ENCODE results near the gene RILPL2.
"Not testable (repeated sequence)": the region's sequence is repeated elsewhere in the genome, so short reads cannot be mapped to it uniquely, and the experiment has no call there.

RILPL2 gene

DNA sequence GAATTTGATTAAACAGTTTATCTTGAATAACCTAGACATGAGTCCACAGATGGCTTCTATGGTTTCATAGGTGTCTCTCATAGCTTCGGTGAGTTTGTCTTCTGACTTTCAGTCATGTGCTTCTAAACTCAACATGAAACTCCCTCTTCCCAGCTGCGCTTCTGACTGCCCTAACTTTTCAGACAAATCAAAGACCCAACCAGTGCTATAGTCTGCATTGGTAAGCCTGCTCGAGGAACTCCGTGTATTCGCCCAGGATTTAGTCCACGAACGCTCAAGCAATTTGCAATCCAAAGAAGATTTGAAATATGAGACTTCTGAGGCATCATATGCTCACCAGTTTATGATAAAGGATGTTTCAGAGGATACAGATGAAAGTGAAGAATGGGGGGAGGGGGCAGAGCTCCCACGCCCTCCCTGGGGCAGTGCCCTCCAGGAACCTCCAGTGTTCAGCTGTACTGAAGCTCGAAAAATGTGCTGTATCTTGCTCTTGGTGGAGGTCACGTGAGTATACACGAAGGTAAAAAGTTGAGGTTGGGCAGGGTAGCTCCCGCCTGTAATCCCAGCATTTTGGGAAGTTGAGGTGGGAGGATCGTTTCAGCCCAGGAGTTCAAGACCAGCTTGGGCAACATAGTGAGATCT lies 5.2 kb upstream of the RILPL2 start:
- DNase-seq (ENCODE audit: low read depth) = peak; percentile 76
- H3K4me3 ChIP-seq (ENCODE audit: low read depth, low read length) = no peak overlapping the region; the same call in 1 of the 2 replicates
- TF ChIP-seq, protein P1, sequence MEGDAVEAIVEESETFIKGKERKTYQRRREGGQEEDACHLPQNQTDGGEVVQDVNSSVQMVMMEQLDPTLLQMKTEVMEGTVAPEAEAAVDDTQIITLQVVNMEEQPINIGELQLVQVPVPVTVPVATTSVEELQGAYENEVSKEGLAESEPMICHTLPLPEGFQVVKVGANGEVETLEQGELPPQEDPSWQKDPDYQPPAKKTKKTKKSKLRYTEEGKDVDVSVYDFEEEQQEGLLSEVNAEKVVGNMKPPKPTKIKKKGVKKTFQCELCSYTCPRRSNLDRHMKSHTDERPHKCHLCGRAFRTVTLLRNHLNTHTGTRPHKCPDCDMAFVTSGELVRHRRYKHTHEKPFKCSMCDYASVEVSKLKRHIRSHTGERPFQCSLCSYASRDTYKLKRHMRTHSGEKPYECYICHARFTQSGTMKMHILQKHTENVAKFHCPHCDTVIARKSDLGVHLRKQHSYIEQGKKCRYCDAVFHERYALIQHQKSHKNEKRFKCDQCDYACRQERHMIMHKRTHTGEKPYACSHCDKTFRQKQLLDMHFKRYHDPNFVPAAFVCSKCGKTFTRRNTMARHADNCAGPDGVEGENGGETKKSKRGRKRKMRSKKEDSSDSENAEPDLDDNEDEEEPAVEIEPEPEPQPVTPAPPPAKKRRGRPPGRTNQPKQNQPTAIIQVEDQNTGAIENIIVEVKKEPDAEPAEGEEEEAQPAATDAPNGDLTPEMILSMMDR (IDR thresholded peaks at IDR 0.05; ENCODE audit: low read depth, low read length, missing control alignments) = no peak

DNA sequence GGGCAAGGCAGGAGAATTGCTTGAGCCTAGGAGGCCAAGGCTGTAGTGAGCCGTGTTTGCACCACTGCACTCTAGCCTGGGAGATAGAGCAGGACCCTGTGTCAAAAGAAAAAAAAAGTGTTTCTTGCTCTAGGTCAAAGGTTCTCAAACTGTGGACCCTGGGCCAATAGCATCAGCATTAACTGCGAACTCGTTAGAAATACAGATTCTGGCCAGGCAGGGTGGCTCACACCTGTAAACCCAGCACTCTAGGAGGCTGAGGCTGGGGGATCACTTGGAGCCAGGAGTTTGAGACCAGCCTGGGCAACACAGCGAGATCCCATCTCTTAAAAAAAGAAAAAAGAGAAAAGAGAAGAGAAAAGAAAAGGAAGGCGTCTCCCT lies 858 bp downstream of the RILPL2 start:
- TF ChIP-seq, protein P1 (IDR thresholded peaks at IDR 0.05; ENCODE audit: low read depth, low read length, missing control alignments) = no peak
- peak overlapping the region; percentile 88 for H3K4me3 ChIP-seq (ENCODE audit: low read depth, low read length)
- DNase-seq (ENCODE audit: low read depth) = no peak

DNA sequence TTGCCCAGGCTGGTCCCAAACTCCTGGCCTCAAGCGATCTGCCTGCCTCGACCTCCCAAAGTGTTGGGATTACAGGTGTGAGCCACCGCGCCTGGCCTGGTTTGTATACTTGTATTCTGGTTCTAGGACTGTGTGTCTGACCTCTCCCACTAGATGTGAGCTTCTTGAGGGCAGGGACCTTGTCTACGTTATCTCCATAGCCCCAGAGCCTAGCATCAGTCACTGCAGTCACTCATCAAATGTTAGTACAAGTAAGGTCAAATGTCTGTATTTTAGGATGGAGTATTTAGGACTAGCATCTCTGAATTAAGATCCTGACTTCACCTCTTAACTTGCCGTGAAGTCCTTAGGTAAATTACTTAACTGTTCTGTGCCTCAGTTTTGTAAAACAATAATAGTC lies 2.9 kb downstream of the RILPL2 start:
- TF ChIP-seq, protein P1 (IDR thresholded peaks at IDR 0.05; ENCODE audit: low read depth, low read length, missing control alignments) = no peak
- DNase-seq (ENCODE audit: low read depth) = no peak
- peak overlapping the region; percentile 49 for H3K4me3 ChIP-seq (ENCODE audit: low read depth, low read length)

DNA sequence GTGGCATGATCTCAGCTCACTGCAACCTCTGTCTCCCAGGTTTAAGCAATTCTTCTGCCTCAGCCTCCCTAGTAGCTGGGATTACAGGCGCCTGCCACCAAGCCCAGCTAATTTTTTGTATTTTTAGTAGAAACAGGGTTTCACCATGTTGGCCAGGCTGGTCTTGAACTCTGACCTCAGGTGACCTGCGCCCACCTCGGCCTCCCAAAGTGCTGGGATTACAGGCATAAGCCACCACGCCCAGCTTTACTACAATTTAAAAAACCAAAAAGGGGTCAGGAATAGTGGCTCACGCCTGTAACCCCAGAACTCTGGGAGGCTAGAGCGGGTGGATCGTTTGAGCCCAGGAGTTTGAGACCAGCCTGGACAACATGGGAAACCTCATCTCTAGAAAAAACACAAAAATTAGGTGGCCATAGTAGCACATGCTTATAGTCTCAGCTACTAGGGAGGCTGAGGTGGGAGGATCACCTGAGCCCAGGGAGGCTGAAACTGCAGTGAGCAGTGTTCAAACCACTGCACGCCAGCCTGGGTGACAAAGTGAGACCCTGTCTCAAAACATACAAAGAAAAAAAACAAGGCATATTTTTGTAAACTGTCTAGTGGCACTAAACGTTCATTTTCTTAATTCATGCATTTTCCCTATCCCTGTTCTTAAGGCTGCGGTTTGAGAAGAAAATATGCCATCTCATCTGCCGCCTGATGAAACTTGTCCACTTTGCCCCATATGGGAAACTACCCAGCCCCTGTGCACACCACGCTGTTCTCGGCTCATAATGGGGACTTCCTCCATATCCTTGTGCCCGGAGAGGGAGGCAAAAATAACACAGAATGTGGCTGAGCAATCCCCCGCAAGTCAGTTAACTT lies 4.3 kb downstream of the RILPL2 start:
- DNase-seq (ENCODE audit: low read depth) = not testable (repeated sequence)
- peak overlapping the region; percentile 49 for H3K4me3 ChIP-seq (ENCODE audit: low read depth, low read length)

DNA sequence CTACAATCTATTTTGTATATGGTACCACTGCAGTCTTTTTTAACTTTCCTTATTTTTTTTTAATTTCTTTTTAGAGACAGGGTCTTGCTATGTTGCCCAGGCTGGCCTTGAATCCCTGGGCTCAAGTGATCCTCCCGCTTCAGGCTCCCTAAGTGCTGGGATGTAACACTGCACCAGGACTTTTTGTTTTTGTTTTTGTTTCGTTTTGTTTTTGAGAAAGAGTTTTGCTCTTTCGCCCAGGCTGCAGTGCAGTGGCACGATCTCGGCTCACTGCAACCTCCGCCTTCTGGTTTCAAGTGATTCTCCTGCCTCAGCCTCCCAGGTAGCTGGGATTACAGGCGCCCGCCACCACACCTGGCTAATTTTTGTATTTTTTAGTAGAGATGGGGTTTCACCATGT lies 7.4 kb downstream of the RILPL2 start:
- not testable (repeated sequence) for H3K4me3 ChIP-seq (ENCODE audit: low read depth, low read length); DNase-seq (ENCODE audit: low read depth)

DNA sequence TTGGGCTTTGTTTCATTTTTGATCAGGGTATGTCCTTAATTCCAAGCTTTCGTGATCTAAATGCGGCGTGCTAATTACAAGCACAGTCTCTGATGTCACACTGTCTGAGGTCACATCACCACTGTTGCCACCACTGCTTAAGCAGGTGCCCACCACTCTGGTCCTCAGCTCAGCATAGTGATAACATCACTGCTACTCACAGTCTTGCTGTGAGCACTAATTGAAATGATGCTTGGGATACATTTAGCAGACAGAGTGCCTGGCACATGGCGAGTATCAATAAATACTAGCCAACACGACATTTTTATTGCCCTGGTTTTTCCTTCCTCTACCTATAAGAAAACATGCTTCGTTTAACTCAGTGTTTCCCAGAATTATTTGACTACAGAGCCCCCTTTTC lies 7.9 kb downstream of the RILPL2 start:
- DNase-seq (ENCODE audit: low read depth) = no peak
- TF ChIP-seq, protein P1 (IDR thresholded peaks at IDR 0.05; ENCODE audit: low read depth, low read length, missing control alignments) = no peak
- no peak overlapping the region for H3K4me3 ChIP-seq (ENCODE audit: low read depth, low read length)

DNA sequence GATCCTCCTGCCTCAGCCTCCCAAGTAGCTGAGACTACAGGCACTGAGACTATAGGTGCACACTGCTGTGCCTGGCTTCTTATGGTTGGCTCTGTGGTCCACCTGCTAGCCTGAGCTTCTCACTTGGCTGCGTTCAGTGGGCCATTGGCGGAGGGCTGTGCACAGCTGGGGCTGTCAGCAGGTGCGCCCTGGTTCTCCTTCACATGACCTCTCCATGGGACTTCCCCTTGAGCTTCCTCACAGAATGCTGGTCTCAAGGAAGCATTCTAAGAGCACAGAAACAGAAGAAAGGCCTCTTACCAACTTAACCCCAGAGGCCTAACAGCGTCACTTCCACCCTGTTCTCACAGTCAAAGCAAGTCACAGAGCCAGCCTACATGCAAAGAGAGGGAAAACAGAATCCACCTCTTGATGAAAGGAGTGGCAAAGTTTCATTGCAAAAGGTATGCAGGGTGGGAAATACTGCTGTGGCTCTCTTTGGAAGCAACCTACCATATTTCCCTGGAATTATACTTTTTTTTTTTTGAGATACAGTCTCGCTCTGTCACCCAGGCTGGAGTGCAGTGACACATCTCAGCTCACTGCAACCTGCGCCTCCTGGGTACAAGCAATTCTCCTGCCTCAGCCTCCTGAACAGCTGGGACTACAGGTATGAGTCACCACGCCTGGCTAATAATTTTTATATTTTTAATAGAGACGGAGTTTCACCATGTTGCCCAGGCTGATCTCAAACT lies 9.3 kb downstream of the RILPL2 start:
- TF ChIP-seq, protein P1 (IDR thresholded peaks at IDR 0.05; ENCODE audit: low read depth, low read length, missing control alignments) = no peak
- H3K4me3 ChIP-seq (ENCODE audit: low read depth, low read length) = no peak overlapping the region
- DNase-seq (ENCODE audit: low read depth) = peak; percentile 93
